ENCODE data around the gene LDLR. TPM values are rescaled to one million over a fixed set of nuclear protein-coding genes. Genes with fewer than 3 reads are reported as not detected.
A peak's percentile ranks its signal among the peaks of the same experiment; 100 is the strongest.
"Not testable (repeated sequence)": the region's sequence is repeated elsewhere in the genome, so short reads cannot be mapped to it uniquely, and the experiment has no call there.

The LDLR gene
- total RNA-seq, 1 donor from 2014 or later, result 8.2 TPM

GRCh38 chr19:11073568-11073967 is 15.7 kb upstream of the LDLR start:
- no peaks in the 10 kb centered on the region for H3K27me3 ChIP-seq (ENCODE audit: low read depth)
- no peak for TF ChIP-seq CTCF (IDR thresholded peaks at IDR 0.05; ENCODE audit: borderline replicate concordance)
- H3K27ac ChIP-seq (replicated peaks), result no peak overlapping the region
- H3K36me3 ChIP-seq, result no peaks in the 10 kb centered on the region
- H3K4me1 ChIP-seq, result no peaks in the 10 kb centered on the region
- intact Hi-C loops (cut with micrococcal nuclease), result no loop called here
- no peaks in the 10 kb centered on the region for H3K9me3 ChIP-seq (replicated peaks)
- no peak overlapping the region for H3K4me3 ChIP-seq
- DNase-seq, result no peak

- H3K27me3 ChIP-seq (ENCODE audit: low read depth); H3K27ac ChIP-seq (replicated peaks); H3K4me1 ChIP-seq; H3K9me3 ChIP-seq (replicated peaks); intact Hi-C loops (cut with micrococcal nuclease); DNase-seq; H3K4me3 ChIP-seq; H3K36me3 ChIP-seq: not testable (repeated sequence)
Measured at GRCh38 chr19:11076792-11077191, 12.5 kb upstream of the LDLR start.

- Histone ChIP-seq H3K4me3 (no peak overlapping the region), H3K9me3 (replicated peaks) (no peaks in the 10 kb centered on the region), H3K36me3 (no peaks in the 10 kb centered on the region), H3K4me1 (no peaks in the 10 kb centered on the region), H3K27ac (replicated peaks) (no peak overlapping the region), H3K27me3 (ENCODE audit: low read depth) (no peaks in the 10 kb centered on the region)
- DNase-seq, result no peak
- intact Hi-C loops (cut with micrococcal nuclease), result no loop called here
- no peak for TF ChIP-seq CTCF (IDR thresholded peaks at IDR 0.05; ENCODE audit: borderline replicate concordance)
Measured at GRCh38 chr19:11078893-11079292, 10.4 kb upstream of the LDLR start.

GRCh38 chr19:11079999-11080398 is 9.3 kb upstream of the LDLR start:
- H3K27me3 ChIP-seq (ENCODE audit: low read depth), result no peaks in the 10 kb centered on the region
- H3K4me3 ChIP-seq, result no peak overlapping the region
- no peaks in the 10 kb centered on the region for H3K9me3 ChIP-seq (replicated peaks)
- intact Hi-C loops (cut with micrococcal nuclease), result loop anchor here (10.0 kb wide), 1 partner anchor 45 kb away; no protein-coding TSS in a partner anchor
- no peak for TF ChIP-seq CTCF (IDR thresholded peaks at IDR 0.05; ENCODE audit: borderline replicate concordance)
- DNase-seq, result no peak
- H3K27ac ChIP-seq (replicated peaks), result no peak overlapping the region
- no peaks in the 10 kb centered on the region for H3K36me3 ChIP-seq
- peaks cover 6% of the 10 kb centered on the region for H3K4me1 ChIP-seq

- Histone ChIP-seq H3K4me3 (no peak overlapping the region), H3K27me3 (ENCODE audit: low read depth) (no peaks in the 10 kb centered on the region), H3K4me1 (peaks cover 67% of the 10 kb centered on the region), H3K36me3 (no peaks in the 10 kb centered on the region), H3K9me3 (replicated peaks) (no peaks in the 10 kb centered on the region), H3K27ac (replicated peaks) (peak overlapping the region; percentile 95)
- DNase-seq, result no peak
- no peak for TF ChIP-seq CTCF (IDR thresholded peaks at IDR 0.05; ENCODE audit: borderline replicate concordance)
- intact Hi-C loops (cut with micrococcal nuclease), result loop anchor here (10.0 kb wide), 1 partner anchor 53 kb away; no protein-coding TSS in a partner anchor
Measured at GRCh38 chr19:11087870-11088505, 1.3 kb upstream of the LDLR start.

- H3K4me1 ChIP-seq, result peaks cover 74% of the 10 kb centered on the region
- intact Hi-C loops (cut with micrococcal nuclease), result loop anchor here (10.0 kb wide), 1 partner anchor 54 kb away; no protein-coding TSS in a partner anchor
- DNase-seq, result no peak
Measured at GRCh38 chr19:11088506-11089253, 583 bp upstream of the LDLR start.

GRCh38 chr19:11090014-11090263 is 676 bp downstream of the LDLR start:
- Histone ChIP-seq H3K4me3 (peak overlapping the region; percentile 74), H3K27ac (replicated peaks) (peak overlapping the region; percentile 95), H3K4me1 (peaks cover 81% of the 10 kb centered on the region)
- H3K27me3 ChIP-seq (ENCODE audit: low read depth); intact Hi-C loops (cut with micrococcal nuclease); H3K36me3 ChIP-seq; DNase-seq; H3K9me3 ChIP-seq (replicated peaks): not testable (repeated sequence)

More at GRCh38 chr19:11088506-11089253, 583 bp upstream of the LDLR start:
- no peak for TF ChIP-seq CTCF (IDR thresholded peaks at IDR 0.05; ENCODE audit: borderline replicate concordance)
- H3K27me3 ChIP-seq (ENCODE audit: low read depth), result no peaks in the 10 kb centered on the region
- peak overlapping the region; percentile 74 for H3K4me3 ChIP-seq
- H3K36me3 ChIP-seq, result no peaks in the 10 kb centered on the region
- peak overlapping the region; percentile 95 for H3K27ac ChIP-seq (replicated peaks)
- no peaks in the 10 kb centered on the region for H3K9me3 ChIP-seq (replicated peaks)

Measured in left ventricle myocardium inferior (tissue), 1 donor.